Motor neuron (in vitro differentiated cells): ENCODE measurements around the gene PLAC8L1. TPM values are rescaled to one million over a fixed set of nuclear protein-coding genes. Genes with fewer than 3 reads are reported as not detected.
A peak's percentile ranks its signal among the peaks of the same experiment; 100 is the strongest.
"Not testable (repeated sequence)": the region's sequence is repeated elsewhere in the genome, so short reads cannot be mapped to it uniquely, and the experiment has no call there.

Source experiments
- ATAC-seq, 8 experiments: fragments of 200-7000 bp; cut with Tn5 transposase; replicated peaks in 6 of 8; 2 replicates each; pipeline ENCODE4 v1.8.0; 2021; ENCODE audit warnings: mild to moderate bottlenecking in 8 of 8, moderate library complexity in 8 of 8
- H3K27ac ChIP-seq, 2 donors: fragments of 250-450 bp; sonication (Bioruptor Pico); 2 replicates each; pipeline ENCODE4 v1.9.0; 2021; ENCODE audit warnings: antibody characterized with exemption in 2 of 2, mild to moderate bottlenecking in 2 of 2, moderate library complexity in 1 of 2
- H3K4me1 ChIP-seq, 2 donors: fragments of 250-450 bp; sonication (Bioruptor Pico); replicated peaks in 1 of 2; 2 replicates each; pipeline ENCODE4 v1.6.1; 2021; ENCODE audit warnings: antibody characterized with exemption in 2 of 2, mild to moderate bottlenecking in 2 of 2, moderate library complexity in 1 of 2
- H3K4me3 ChIP-seq, 5 donors: fragments of 250-450 bp; sonication (Bioruptor Pico); 2 replicates each; pipeline ENCODE4 v1.9.0; 2021; ENCODE audit warnings: antibody characterized with exemption in 5 of 5, mild to moderate bottlenecking in 5 of 5, moderate library complexity in 4 of 5
- WGBS, 10 experiments: fragments of 450-650 bp; shearing (Covaris generic); methylation state at CpG; one replicate each; pipeline ENCODE4 v1.0.0; 2022; 5-methylcytosine and 5-hydroxymethylcytosine counted together
- in situ Hi-C, 9 experiments: fragments of 400-800 bp; cut with MboI; loops; one replicate each; pipeline ENCODE4 v1.15.0; 2021; ENCODE audit warnings: low sequenced_read_pairs in 9 of 9, low pct_unique_long_range_greater_than_20kb in 2 of 9; ENCODE audit not compliant: unreplicated experiment in 9 of 9
- total RNA-seq, 8 experiments: library from RNA; unstranded; fragments of 300-600 nt; gene quantifications; 2 replicates each; pipeline versions ENCODE4 v1.2.3 to v1.2.4, GENCODE V29; 2022

PLAC8L1 gene, protein sequence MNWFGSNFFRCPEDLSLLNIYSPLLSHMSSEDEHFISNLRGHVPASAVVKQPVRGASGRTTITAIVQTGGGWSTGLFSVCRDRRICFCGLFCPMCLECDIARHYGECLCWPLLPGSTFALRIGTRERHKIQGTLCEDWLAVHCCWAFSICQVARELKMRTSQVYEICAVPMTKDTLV
- total RNA-seq: 1 to 10 TPM in 4 of 8 experiments, under 1 TPM in 4; 0.38 to 2.0 (median 0.95) TPM

DNA sequence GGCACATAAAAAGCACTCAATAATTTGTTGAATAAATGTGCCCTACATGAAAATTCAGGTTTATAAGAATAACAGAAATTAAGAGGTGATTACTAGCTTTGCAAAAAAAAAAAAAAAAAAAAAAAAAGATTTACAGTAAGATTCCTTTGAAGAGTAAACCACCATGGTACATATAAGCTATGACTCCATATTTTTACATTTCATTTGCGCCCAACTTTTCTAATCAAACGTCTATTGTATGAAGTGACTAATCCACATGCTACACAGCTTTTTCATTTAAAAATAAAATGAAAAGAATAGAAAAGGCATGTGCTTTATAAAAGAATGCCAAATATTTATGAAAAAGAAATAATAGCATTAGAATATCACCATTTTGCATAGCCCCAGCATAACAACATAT, at the start of gene PLAC8L1:
Gene PLAC8L1, minus strand, starts transcription at position 101 of the 400 bp plus-strand sequence. CDS start 1,266 bp downstream, outside the sequence.
- 60 to 100% (median 86%) methylated on average over 1 to 2 of the region's 2 CpGs for WGBS, 10 experiments
- in situ Hi-C loops: no loop called here
- ATAC-seq: no peak
- Histone ChIP-seq H3K4me3 (no peak within 1 kb of the TSS), H3K27ac (no peak within 1 kb of the TSS), H3K4me1 (no peaks in the 10 kb centered on the region)

DNA sequence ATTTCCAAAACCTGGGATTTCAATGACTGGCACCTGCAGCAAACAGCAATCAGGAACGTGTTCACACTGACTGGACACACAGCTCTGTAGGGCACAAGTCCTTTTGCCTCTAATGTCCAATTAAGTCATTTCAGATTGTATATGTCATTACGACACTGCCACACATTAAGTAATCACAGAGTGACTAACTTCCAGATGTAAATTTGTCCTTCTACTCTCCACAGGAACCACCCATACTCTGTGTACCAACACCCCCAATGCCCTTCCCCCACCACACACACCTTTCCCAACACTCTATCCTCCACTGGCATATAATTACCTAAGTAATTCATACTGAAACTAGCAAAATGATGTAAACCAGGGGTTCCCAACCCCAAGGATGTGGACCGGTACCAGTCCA, 46.6 kb upstream of the PLAC8L1 start:
- ATAC-seq: peak in 2 of 8 experiments; percentile 79
- 0 to 100% (median 80%) methylated on average over 1 to 3 of the region's 3 CpGs; no CpG with 5 or more reads in 4 of the 10 experiments for WGBS, 10 experiments
- H3K27ac ChIP-seq: no peak overlapping the region
- H3K4me3 ChIP-seq: no peak overlapping the region
- no peaks in the 10 kb centered on the region for H3K4me1 ChIP-seq
- in situ Hi-C loops: loop anchor here in 1 of 9 experiments (25.0 kb wide), 1 partner anchor 110 kb away; no protein-coding TSS in a partner anchor

DNA sequence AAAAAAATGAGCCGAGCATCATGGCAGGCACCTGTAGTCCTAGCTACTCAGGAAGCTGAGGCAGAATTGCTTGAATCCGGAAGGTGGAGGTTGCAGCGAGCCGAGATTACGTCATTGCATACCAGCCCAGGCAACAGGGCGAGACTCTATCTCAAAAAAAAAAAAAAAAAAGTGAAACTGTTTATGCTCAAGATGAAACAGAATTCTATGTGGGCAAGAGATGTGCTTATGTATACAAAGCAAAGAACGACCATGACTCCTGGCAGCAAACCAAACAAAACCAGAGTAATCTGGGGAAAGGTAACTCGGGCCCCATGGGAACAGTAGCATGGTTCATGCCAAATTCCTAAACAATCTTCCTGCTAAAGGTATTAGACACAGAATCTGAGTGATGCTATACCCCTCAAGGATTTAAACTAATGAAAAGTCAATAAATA, 32.6 kb upstream of the PLAC8L1 start:
- Histone ChIP-seq H3K4me1 (no peaks in the 10 kb centered on the region), H3K27ac (no peak overlapping the region), H3K4me3 (no peak overlapping the region)
- WGBS, 10 experiments: 71 to 100% (median 94%) methylated on average over 1 to 8 of the region's 8 CpGs
- in situ Hi-C loops: loop anchor here in 1 of 9 experiments (25.0 kb wide), 1 partner anchor 99 kb away; no protein-coding TSS in a partner anchor
- ATAC-seq: no peak

DNA sequence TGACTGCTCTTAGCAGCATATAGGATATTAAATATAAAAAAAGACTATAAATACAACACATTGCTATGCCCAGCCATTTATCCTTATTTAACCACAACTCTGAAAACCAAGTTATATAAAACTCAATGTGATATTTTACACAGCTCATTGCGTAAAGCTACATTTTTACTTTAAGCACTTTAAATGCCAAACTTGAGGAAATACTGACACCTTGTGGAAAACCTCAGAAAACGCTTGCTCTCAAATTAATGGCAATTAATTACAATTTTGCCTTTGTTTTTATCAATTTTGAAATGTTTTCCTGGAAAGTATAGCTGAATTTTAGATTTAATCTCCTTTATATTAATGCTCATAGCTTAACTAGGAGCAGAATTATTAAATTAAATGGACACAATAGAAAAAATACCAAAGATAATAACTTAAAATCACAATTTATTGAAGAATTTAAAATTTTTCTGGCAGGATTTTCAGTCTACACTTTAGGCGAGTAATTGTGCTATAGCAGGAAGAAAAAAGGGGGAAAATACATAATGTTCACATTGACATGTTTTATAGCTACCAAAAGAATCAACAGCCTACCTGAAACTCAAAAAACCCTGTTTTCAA, 25.2 kb upstream of the PLAC8L1 start:
- no peak overlapping the region for H3K4me3 ChIP-seq
- in situ Hi-C loops: loop anchor here in 1 of 9 experiments (25.0 kb wide), 1 partner anchor 107 kb away; no protein-coding TSS in a partner anchor
- no peak overlapping the region for H3K27ac ChIP-seq
- WGBS, 10 experiments: 40 to 85% (median 69%) methylated on average over 2 to 3 of the region's 3 CpGs
- no peak for ATAC-seq
- no peaks in the 10 kb centered on the region for H3K4me1 ChIP-seq

DNA sequence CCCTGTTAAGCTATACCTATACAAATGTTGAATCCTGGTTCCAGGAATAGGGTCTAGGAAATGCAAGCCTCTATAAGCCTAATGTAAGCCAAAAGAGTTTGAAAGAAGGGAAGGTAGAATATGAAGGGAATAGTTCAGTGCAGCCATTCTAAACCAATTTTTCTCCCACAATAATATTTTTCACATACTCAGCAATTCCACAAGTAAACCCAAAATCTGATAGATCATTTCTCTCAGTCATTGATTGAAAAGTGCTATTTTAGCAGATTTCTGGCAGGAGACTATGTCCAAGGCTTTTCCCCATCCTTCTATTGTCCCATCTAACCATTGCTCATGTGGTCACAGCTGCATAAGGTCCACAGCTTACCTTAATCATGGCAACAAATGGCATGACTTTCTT, 20.7 kb upstream of the PLAC8L1 start:
- ATAC-seq: peak in 1 of 8 experiments; percentile 43
- no peak overlapping the region for H3K4me3 ChIP-seq
- in situ Hi-C loops: loop anchor here in 1 of 9 experiments (25.0 kb wide), 1 partner anchor 111 kb away; no protein-coding TSS in a partner anchor
- H3K4me1 ChIP-seq: no peaks in the 10 kb centered on the region
- H3K27ac ChIP-seq: no peak overlapping the region

DNA sequence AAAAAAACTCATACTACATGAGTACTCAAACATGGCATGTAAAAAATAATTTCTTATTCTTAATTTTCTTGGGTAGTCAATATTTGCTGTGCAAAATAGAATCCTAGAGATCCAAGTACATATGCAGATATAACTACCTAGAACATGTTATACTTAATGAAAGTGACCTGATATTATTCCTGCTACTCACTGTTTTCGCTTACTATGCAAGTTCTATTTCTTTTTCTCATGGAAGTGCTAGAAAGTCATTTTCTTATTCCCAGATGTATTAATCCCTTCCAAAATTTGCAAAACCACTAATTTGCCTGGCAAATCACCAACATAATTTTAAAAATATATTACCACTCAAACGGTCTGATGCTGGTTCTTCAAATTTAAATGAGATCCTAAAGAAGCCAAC, 19.2 kb upstream of the PLAC8L1 start:
- H3K4me1 ChIP-seq: no peaks in the 10 kb centered on the region
- in situ Hi-C loops: no loop called here
- H3K4me3 ChIP-seq: no peak overlapping the region
- no peak overlapping the region for H3K27ac ChIP-seq
- 50 to 100% (median 89%) methylated on average over 1 to 2 of the region's 2 CpGs for WGBS, 10 experiments
- no peak for ATAC-seq

DNA sequence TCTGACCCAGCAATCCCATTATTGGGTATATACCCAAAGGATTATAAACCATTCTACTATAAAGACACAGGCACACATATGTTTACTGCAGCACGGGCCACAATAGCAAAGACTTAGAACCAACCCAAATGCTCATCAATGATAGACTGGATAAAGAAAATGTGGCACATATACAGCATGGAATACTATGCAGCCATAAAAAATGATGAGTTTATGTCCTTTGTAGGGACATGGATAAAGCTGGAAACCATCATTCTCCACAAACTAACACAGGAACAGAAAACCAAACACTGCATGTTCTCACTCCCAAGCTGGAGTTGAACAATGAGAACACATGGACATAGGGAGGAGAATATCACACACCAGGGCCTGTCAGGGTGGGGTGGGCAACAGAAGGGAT, 16.1 kb upstream of the PLAC8L1 start:
- H3K27ac ChIP-seq, H3K4me3 ChIP-seq, in situ Hi-C loops, H3K4me1 ChIP-seq, ATAC-seq: not testable (repeated sequence)
- 80 to 100% (median 100%) methylated on average over 1 of the region's 1 CpG; no CpG with 5 or more reads in 3 of the 10 experiments for WGBS, 10 experiments

DNA sequence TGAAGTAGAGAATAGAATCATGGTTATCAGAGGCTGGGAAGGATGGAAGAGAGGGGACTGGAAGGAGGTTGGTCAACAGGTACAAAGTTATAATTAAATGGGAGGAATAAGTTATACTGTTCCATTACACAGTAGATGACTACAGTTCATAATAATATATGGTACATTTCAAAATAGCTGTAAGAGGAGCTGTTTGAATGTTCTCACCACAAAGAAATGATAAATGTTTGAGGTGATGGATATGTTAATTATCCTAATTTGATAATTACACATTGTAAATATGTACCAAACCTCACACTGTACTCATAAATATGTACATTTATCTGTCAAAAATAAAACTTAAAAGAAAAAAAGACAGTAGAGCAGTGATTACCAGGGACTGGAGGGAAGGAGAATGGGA, 12.9 kb upstream of the PLAC8L1 start:
- H3K4me3 ChIP-seq: no peak overlapping the region
- no peak overlapping the region for H3K27ac ChIP-seq
- H3K4me1 ChIP-seq: no peaks in the 10 kb centered on the region
- ATAC-seq: peak in 1 of 8 experiments; percentile 66
- in situ Hi-C loops: no loop called here

DNA sequence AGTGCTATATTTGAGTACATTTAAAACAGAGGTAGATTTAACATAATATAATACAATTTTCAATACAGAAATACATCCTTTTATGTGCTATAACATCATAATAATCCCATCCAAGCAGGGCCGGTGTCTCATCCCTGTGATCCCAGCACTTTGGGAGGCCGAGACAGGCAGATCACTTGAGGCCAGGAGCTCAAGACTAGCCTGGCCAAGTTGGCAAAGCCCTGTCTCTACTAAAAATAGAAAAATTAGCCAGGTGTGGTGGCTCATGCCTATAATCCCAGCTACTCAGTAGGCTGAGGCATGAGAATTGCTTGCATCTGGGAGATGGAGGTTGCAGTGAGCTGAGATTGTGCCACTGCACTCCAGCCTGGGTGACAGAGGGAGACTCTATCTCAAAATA, 11.8 kb upstream of the PLAC8L1 start:
- WGBS, 10 experiments: 85 to 100% (median 100%) methylated on average over 1 to 2 of the region's 2 CpGs; no CpG with 5 or more reads in 1 of the 10 experiments

DNA sequence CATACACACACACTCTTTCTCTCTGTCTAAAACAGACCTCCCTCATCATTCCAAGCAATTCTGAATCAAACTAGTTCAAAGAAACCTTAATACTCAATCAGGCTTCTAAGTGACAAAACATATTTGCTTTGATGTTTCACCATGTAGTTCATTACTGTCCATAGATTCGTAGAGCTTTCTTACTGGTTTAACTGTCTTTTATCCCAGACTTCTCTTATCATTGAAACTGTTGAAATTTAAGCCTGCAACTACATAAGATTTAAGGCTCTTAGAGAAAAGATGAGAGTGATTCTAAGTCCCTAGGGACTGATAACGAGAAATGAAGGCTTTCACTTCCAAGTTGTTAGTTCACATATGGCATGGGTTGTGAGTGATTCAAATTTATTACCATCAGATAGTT, 11.0 kb upstream of the PLAC8L1 start:
- Histone ChIP-seq H3K27ac (no peak overlapping the region), H3K4me1 (no peaks in the 10 kb centered on the region), H3K4me3 (no peak overlapping the region)
- ATAC-seq: no peak
- 50 to 100% (median 85%) methylated on average over 1 to 2 of the region's 2 CpGs; no CpG with 5 or more reads in 1 of the 10 experiments for WGBS, 10 experiments
- in situ Hi-C loops: no loop called here

More for the DNA sequence above, 11.8 kb upstream of the PLAC8L1 start:
- in situ Hi-C loops, H3K4me3 ChIP-seq, H3K27ac ChIP-seq, ATAC-seq, H3K4me1 ChIP-seq: not testable (repeated sequence)

DNA sequence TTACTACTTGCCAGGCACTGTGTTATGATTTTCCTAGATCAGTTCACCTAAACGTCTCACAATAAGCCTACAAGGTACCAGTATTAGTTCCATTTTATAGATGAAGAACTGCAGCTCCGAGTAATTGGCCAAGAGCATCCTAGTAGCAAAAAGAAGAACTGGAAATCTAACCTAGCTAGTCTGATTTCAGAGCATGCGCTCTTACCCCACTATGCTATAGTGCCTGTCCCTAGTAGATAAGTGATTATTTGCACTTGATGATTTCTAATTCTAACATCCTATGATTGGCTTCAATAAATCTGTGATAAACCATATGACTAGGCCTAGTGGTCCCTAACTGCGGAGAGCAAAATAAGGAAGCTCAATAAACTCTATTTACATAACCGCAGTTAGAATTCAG, 7.1 kb upstream of the PLAC8L1 start:
- 86 to 100% (median 97%) methylated on average over 2 to 5 of the region's 5 CpGs for WGBS, 10 experiments
- Histone ChIP-seq H3K4me3 (no peak overlapping the region), H3K27ac (no peak overlapping the region), H3K4me1 (no peaks in the 10 kb centered on the region)
- in situ Hi-C loops: no loop called here
- ATAC-seq: no peak

DNA sequence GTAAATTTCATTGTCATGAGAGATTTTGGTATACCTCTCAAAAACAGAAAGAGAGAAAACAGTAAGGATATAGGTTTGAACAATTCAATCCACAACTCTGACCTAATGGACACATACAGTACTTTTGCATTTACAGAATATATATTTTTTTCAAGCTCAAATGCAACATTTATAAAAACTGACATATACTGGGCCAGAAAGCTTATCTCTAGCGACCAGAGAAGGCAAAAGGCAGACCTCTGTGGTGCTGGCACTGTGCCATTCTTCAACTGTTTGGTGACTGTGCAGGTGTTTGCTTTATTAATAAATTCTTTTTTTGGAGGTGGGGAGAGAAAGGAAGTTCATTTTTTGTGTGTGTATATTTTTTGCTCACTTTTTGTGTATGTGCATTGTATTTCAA, 6.0 kb upstream of the PLAC8L1 start:
- no peaks in the 10 kb centered on the region for H3K4me1 ChIP-seq
- ATAC-seq: no peak
- H3K4me3 ChIP-seq: no peak overlapping the region
- in situ Hi-C loops: no loop called here
- no peak overlapping the region for H3K27ac ChIP-seq
- WGBS, 10 experiments: 33 to 100% (median 100%) methylated on average over 1 of the region's 1 CpG; no CpG with 5 or more reads in 4 of the 10 experiments

DNA sequence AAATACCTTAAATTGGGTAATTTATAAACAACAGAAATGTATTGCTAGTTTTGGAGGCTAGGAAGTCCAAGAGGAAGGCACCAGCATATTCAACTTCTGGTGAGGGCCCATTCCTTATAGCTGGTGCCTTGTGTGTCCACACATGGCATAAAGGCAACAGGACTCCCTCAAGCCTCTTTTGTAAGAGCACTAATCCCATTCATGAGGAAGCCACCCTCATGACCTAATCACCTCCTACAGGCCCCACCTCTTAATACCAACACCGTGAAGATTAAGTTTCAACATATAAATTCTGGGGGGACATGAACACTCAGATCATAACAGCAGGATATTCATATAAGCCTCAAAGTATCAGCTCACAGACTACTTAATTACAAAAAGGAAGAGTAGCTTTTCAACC, 4.0 kb upstream of the PLAC8L1 start:
- no peak for ATAC-seq
- H3K27ac ChIP-seq: no peak overlapping the region
- in situ Hi-C loops: no loop called here
- WGBS, 10 experiments: 80 to 100% (median 89%) methylated on average over 1 of the region's 1 CpG; no CpG with 5 or more reads in 7 of the 10 experiments
- H3K4me3 ChIP-seq: no peak overlapping the region
- no peaks in the 10 kb centered on the region for H3K4me1 ChIP-seq
